H1 (cell line): ENCODE measurements around the gene STXBP4. TPM values are rescaled to one million over a fixed set of nuclear protein-coding genes. Genes with fewer than 3 reads are reported as not detected.

Experiments used
- EP300 ChIP-seq, 2 experiments: IDR thresholded peaks; 1 replicate in 1 of 2; 2 replicates in 1 of 2; pipeline ENCODE4 v1.6.1; 2011 to 2012; ENCODE audit warnings: low read depth in 2 of 2, low read length in 2 of 2, mild to moderate bottlenecking in 2 of 2, borderline replicate concordance in 1 of 2, inconsistent platforms in 1 of 2, moderate library complexity in 1 of 2
- polyA plus RNA-seq, 7 experiments: library from polyadenylated mRNA; depleted of rRNA in 3 of 7; stranded (reverse) in 5 of 7; unstranded in 2 of 7; fragments of >200 nt in 5 of 7; fragments of 200-250 nt in 2 of 7; gene quantifications; 1 replicate in 5 of 7; 2 replicates in 1 of 7; 4 replicates in 1 of 7; pipeline versions ENCODE4 v1.2.1 to v1.2.3, GENCODE V29; 2011 to 2013; ENCODE audit warnings: missing spikeins in 2 of 7, mixed read lengths in 2 of 7
- total RNA-seq: library from RNA; stranded (reverse); fragmentation: NEBNext Ultra II Directional; extraction: Animal tissue kit (Norgen Biotek cat#: 25700); gene quantifications from 2 replicates; pipeline ENCODE4 v1.2.1, GENCODE V29; 2021

STXBP4 gene
- total and polyA plus RNA-seq, 2 of the 8 experiments (the other 6 are each of a cell fraction or from before 2014, with no cell fraction given), result 3.2 to 18.5 TPM

DNA sequence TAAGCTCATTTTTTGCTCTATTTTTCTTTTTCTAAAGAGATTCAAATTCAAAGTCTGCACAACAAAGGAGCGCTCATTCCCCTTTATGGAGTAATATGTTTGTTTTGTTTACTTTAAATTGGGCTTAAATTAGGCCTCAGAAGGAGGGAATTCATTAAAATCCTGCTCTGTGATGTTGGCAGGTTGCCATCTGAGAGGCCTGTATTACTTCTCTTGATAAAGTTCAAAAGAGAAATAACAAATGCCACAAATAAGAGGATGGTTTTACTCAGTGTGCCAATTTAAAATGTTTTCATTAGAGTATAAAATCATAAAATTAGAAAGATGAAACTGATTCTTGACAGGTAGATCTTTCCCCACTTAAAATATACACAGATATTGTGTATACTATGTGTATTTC, 241.7 kb downstream of the STXBP4 start (continued):
- no peak for TF ChIP-seq EP300 (IDR thresholded peaks at IDR 0.05; ENCODE audit: borderline replicate concordance in 1 of 2, low read depth in 2 of 2, low read length in 2 of 2)
- TF ChIP-seq, all 59 proteins: peak for 0
